Testis (tissue), 2 donors: ENCODE results near the gene LST1.

Source experiments
- CTCF ChIP-seq, 3 experiments: fragments of 450-650 bp in 2 of 3; fragments of 200-600 bp in 1 of 3; sonication (generic) in 1 of 3; IDR thresholded peaks; one replicate each; pipeline ENCODE4 v1.5.1; 2016 to 2019; ENCODE audit warnings: antibody characterized with exemption in 3 of 3, mild to moderate bottlenecking in 2 of 3, moderate library complexity in 1 of 3
- POLR2A ChIP-seq: fragments of 450-650 bp; IDR thresholded peaks from one replicate; pipeline ENCODE4 v1.6.1; 2017; ENCODE audit warnings: antibody characterized with exemption, mild to moderate bottlenecking, moderate library complexity

GRCh38 chr6:31546958-31547726 lies 38.9 kb upstream of the LST1 start, which contains the start of gene NFKBIL1:
- TF ChIP-seq CTCF (IDR thresholded peaks at IDR 0.05) (no peak), POLR2A (no peak)
